Measurements from ENCODE around the gene GSTA4.
"Not testable (repeated sequence)": the region's sequence is repeated elsewhere in the genome, so short reads cannot be mapped to it uniquely, and the experiment has no call there.

GSTA4 gene

GRCh38 chr6:52969359-52969758, 25.7 kb downstream of the GSTA4 start:
- no peak for DNase-seq

GRCh38 chr6:52966101-52966500, 29.0 kb downstream of the GSTA4 start:
- DNase-seq = no peak

- peak; percentile 61 for DNase-seq
Observed at GRCh38 chr6:52965380-52965779, 29.7 kb downstream of the GSTA4 start.

GRCh38 chr6:52964318-52964717, 30.8 kb downstream of the GSTA4 start:
- DNase-seq = no peak

GRCh38 chr6:52962701-52963100, 32.4 kb downstream of the GSTA4 start:
- DNase-seq = no peak

- DNase-seq = not testable (repeated sequence)
Observed at GRCh38 chr6:52961022-52961421, 34.1 kb downstream of the GSTA4 start.

- not testable (repeated sequence) for DNase-seq
Observed at GRCh38 chr6:52960211-52960610, 34.9 kb downstream of the GSTA4 start.

GRCh38 chr6:52958546-52959255, 36.4 kb downstream of the GSTA4 start:
- DNase-seq = no peak

- no peak for DNase-seq
Observed at GRCh38 chr6:52955871-52956270, 39.2 kb downstream of the GSTA4 start.

- DNase-seq = no peak
Observed at GRCh38 chr6:52953911-52954839, 40.9 kb downstream of the GSTA4 start.

- peak; percentile 13 for DNase-seq
Observed at GRCh38 chr6:52946306-52946705, 48.8 kb downstream of the GSTA4 start.

GRCh38 chr6:52942821-52943220, 52.3 kb downstream of the GSTA4 start:
- not testable (repeated sequence) for DNase-seq

- no peak for DNase-seq
Observed at GRCh38 chr6:52942221-52942620, 52.9 kb downstream of the GSTA4 start.

- DNase-seq = no peak
Observed at GRCh38 chr6:52937908-52938307, 57.2 kb downstream of the GSTA4 start.

GRCh38 chr6:52933778-52934177, 61.3 kb downstream of the GSTA4 start:
- DNase-seq = no peak

GRCh38 chr6:52931351-52931750, 63.7 kb downstream of the GSTA4 start:
- DNase-seq = no peak

- peak; percentile 96 for DNase-seq
Observed at GRCh38 chr6:52929321-52930164, 65.5 kb downstream of the GSTA4 start.
